Measurements from ENCODE around the gene CBLN1. TPM values are rescaled to one million over a fixed set of nuclear protein-coding genes. Genes with fewer than 3 reads are reported as not detected.

CBLN1 gene
- total and polyA plus RNA-seq, 2 experiments from 2014 or later, result 1.2 to 6.4 TPM

DNA sequence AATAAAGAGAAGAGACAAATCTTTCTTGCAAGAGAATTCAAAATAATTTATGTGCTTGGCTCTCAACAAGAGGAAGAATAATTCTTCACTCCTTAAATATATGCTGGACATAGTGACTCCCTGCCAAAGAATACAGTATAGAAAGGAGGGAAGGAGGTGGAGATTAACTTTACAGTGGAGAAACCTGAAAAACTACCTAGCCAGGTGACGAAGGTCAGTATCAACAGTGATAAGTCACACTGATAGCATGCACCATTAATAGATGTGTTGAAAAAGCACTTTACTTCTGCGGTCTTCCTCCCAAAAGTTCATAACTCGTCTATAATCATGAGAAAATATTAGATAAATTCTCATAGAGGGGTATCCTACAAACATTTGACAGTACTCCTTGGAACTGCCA lies 21.4 kb downstream of the CBLN1 start (continued):
- TF ChIP-seq ZNF462 (CRISPR knock-in tag; IDR thresholded peaks at IDR 0.05) (no peak), EZH2phosphoT487 (IDR thresholded peaks at IDR 0.05; ENCODE audit: unreplicated experiment) (no peak), EZH2 (IDR thresholded peaks at IDR 0.05; ENCODE audit: low read depth, unreplicated experiment) (no peak), ZNF331 (CRISPR knock-in tag; IDR thresholded peaks at IDR 0.05; ENCODE audit: low read depth) (no peak), POLR2AphosphoS5 (IDR thresholded peaks at IDR 0.05; ENCODE audit: low read depth) (no peak)

DNA sequence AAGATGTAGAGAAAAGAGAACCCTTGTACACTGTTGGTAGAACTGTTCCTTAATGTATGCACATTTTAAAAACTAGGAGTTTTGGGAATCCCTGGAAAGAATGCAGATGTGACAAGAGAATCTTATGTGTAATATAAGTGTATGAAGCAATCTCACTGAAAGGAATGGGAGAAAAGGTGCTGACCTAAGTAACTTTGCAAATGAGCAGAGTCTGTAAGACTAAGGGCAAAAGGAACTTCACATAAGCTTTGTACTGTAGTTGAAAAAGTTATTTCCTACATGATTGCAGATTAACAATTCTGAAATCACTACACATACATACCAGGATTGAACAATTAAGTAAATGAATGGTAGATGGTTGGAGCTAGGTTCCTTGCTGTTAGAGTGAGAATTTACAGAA lies 22.3 kb downstream of the CBLN1 start:
- H3K27me3 Mint-ChIP-seq (ENCODE audit: insufficient read depth, low read depth, poor library complexity), result peaks cover 7% of the 10 kb centered on the region
- no peak overlapping the region for H3K4me2 ChIP-seq
- TF ChIP-seq NANOG (IDR thresholded peaks at IDR 0.05; ENCODE audit: borderline replicate concordance) (no peak), ZNF114 (CRISPR knock-in tag; IDR thresholded peaks at IDR 0.05) (no peak), CREB1 (CRISPR knock-in tag; IDR thresholded peaks at IDR 0.05; ENCODE audit: low read depth) (no peak), POLR2AphosphoS5 (IDR thresholded peaks at IDR 0.05; ENCODE audit: low read depth) (no peak), ZNF331 (CRISPR knock-in tag; IDR thresholded peaks at IDR 0.05; ENCODE audit: low read depth) (no peak), ZNF462 (CRISPR knock-in tag; IDR thresholded peaks at IDR 0.05) (no peak), JUNB (IDR thresholded peaks at IDR 0.05; ENCODE audit: unreplicated experiment) (no peak)

More for the DNA sequence above, 22.3 kb downstream of the CBLN1 start:
- Histone ChIP-seq H3K36me3 (ENCODE audit: insufficient read depth) (no peaks in the 10 kb centered on the region), H4K20me1 (replicated peaks; ENCODE audit: insufficient read depth) (no peaks in the 10 kb centered on the region), H3K9me2 (ENCODE audit: insufficient read depth) (no peaks in the 10 kb centered on the region), H3K27me3 (ENCODE audit: insufficient read depth) (no peaks in the 10 kb centered on the region), H3K4me1 (ENCODE audit: insufficient read depth) (no peaks in the 10 kb centered on the region), H3K4me3 (no peak overlapping the region), H2AFZ (no peak overlapping the region), H3F3A (replicated peaks; ENCODE audit: low read depth) (no peaks in the 10 kb centered on the region), H3K27ac (ENCODE audit: low read depth) (no peak overlapping the region), H3K79me2 (replicated peaks; ENCODE audit: insufficient read depth) (no peaks in the 10 kb centered on the region)
- DNase-seq (ENCODE audit: low spot score) (no peak), ATAC-seq (no peak)
- peaks cover 8% of the 10 kb centered on the region; the same call in 2 of the 3 replicates for H3K4me1 Mint-ChIP-seq
- no peaks in the 10 kb centered on the region for H3K36me3 Mint-ChIP-seq (ENCODE audit: low read depth)
- no peak overlapping the region for H3K27ac Mint-ChIP-seq
- no peak overlapping the region for H3K4me3 Mint-ChIP-seq
- no peaks in the 10 kb centered on the region for H3K9me3 Mint-ChIP-seq
